ENCODE results near the gene PNRC2. TPM values are rescaled to one million over a fixed set of nuclear protein-coding genes. Genes with fewer than 3 reads are reported as not detected.
"Not testable (repeated sequence)": the region's sequence is repeated elsewhere in the genome, so short reads cannot be mapped to it uniquely, and the experiment has no call there.

The PNRC2 gene
- total RNA-seq, 3 donors from 2014 or later, result 116 to 137 (median 121) TPM

DNA sequence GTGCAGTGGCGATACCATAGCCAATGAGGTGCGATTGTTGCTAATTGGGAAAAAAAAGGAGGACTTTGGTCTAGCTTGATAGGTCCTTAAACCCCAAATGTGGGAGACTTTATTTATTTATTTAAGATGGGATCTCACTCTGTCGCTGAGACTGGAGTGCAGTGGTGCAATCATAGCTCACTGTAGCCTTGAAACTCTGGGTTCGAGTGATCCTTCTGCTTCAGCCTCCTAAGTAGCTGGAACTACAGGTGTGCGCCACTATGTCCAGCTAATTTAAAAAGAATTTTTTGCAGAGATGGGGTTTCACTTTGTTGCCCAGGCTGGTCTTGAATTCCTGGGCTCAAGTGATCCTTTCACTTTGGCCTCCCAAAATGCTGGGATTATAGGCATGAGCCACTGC, 44.5 kb downstream of the PNRC2 start:
- ATAC-seq (no peak), DNase-seq (no peak)
- intact Hi-C loops (cut with DNase I, micrococcal nuclease), result no loop called here
- Histone ChIP-seq H3K4me3 (no peak overlapping the region), H3K36me3 (ENCODE audit: low read depth) (no peaks in the 10 kb centered on the region), H3K4me1 (ENCODE audit: low read depth) (no peaks in the 10 kb centered on the region), H3K9me3 (no peaks in the 10 kb centered on the region)
- TF ChIP-seq, protein P1, sequence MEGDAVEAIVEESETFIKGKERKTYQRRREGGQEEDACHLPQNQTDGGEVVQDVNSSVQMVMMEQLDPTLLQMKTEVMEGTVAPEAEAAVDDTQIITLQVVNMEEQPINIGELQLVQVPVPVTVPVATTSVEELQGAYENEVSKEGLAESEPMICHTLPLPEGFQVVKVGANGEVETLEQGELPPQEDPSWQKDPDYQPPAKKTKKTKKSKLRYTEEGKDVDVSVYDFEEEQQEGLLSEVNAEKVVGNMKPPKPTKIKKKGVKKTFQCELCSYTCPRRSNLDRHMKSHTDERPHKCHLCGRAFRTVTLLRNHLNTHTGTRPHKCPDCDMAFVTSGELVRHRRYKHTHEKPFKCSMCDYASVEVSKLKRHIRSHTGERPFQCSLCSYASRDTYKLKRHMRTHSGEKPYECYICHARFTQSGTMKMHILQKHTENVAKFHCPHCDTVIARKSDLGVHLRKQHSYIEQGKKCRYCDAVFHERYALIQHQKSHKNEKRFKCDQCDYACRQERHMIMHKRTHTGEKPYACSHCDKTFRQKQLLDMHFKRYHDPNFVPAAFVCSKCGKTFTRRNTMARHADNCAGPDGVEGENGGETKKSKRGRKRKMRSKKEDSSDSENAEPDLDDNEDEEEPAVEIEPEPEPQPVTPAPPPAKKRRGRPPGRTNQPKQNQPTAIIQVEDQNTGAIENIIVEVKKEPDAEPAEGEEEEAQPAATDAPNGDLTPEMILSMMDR (IDR thresholded peaks at IDR 0.05), result no peak

DNA sequence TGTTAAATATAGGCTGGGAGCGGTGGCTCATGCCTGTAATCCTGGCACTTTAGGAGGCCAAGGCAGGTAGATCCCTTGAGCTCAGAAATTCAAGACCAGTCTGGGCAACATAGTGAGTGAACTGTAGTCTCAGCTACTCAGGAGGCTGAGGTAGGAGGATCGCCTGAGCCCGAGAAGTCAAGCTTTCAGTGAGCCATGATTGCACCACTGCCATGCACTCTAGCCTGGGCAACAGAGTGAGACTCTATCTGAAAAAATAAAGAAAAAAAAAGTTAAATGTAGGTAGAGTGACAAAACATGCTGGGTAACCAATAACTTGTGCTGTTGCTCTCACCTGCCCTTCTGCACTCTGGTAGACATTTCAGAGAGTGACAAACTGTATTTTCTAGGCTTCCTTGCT, 45.5 kb downstream of the PNRC2 start:
- TF ChIP-seq, protein P1 (IDR thresholded peaks at IDR 0.05), result no peak
- DNase-seq, result no peak

DNA sequence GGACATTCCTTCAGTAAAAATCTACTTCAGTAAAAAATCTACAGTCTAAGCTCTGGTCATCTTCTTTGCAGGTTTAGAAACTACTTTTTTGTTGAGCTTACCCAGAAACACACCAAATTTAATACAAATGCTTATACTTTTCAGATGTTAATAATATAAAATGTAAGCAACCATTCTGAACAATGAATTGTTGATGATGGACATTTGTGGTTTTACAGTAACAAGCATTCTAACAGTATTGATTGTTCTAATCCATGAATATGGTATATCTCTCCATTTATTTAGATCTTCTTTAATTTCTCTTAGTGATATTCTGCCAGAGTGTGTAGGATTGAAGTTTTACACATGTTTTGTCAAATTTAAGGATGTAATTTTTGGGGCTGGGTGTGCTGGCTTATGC, 47.5 kb downstream of the PNRC2 start:
- Histone ChIP-seq H3K36me3 (ENCODE audit: low read depth) (no peaks in the 10 kb centered on the region), H3K9me3 (no peaks in the 10 kb centered on the region), H3K4me1 (ENCODE audit: low read depth) (peaks cover 14% of the 10 kb centered on the region), H3K4me3 (no peak overlapping the region)
- ATAC-seq (no peak), DNase-seq (no peak)
- TF ChIP-seq, protein P1 (IDR thresholded peaks at IDR 0.05), result no peak
- intact Hi-C loops (cut with DNase I, micrococcal nuclease), result no loop called here

More for the DNA sequence above, 45.5 kb downstream of the PNRC2 start:
- Histone ChIP-seq H3K9me3 (no peaks in the 10 kb centered on the region), H3K36me3 (ENCODE audit: low read depth) (no peaks in the 10 kb centered on the region), H3K4me3 (no peak overlapping the region), H3K4me1 (ENCODE audit: low read depth) (peaks cover 4% of the 10 kb centered on the region)
- ATAC-seq, result no peak
- intact Hi-C loops (cut with DNase I, micrococcal nuclease), result no loop called here

DNA sequence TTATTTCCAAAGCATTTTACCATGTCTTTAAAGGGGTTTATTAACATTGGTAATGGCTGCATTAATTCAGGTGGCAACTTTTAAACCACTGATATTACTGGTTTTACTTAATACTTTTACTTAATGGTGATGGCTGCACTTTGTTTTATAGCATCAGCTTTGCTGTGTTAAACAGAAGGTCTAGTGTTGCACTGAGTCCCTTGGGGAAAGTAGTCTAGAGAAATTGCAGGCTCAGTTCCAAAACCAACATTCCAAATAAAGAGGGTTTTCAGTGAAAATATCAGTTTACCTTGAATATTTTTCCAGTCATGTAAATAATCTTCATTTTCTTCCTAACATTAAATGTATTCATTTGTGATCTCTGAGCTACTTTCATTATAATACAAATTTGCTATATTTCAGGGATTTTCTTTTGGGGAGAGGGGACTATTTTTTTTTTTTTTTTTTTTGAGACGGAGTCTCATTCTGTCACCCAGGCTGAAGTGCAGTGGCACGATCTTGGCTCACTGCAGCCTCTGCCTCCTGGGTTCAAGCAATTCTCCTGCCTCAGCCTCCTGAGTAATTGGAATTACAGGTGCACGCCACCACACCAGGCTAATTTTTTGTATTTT, 49.1 kb downstream of the PNRC2 start:
- H3K9me3 ChIP-seq; ATAC-seq; H3K4me3 ChIP-seq; H3K36me3 ChIP-seq (ENCODE audit: low read depth); intact Hi-C loops (cut with DNase I, micrococcal nuclease); DNase-seq: not testable (repeated sequence)
- H3K4me1 ChIP-seq (ENCODE audit: low read depth), result peaks cover 18% of the 10 kb centered on the region

DNA sequence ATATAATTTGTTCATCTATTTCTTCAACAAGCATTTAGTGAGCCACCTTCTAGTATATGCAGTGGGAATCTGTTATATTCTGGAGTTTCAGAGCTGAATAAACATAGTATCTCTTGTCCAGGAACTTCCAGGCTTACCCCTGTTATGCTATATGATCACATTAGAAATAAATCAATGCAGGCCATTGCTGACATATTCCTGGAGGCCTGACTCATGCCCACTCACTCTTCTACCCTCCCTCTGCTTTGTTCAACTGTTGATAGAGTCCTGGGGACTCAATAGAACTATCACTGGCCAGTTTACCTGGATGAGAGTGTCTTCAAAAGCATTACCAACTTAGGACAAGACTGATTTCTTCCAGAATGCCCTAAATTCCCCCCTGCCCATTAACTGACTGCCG, 49.8 kb downstream of the PNRC2 start:
- intact Hi-C loops (cut with DNase I, micrococcal nuclease), result no loop called here
- H3K36me3 ChIP-seq (ENCODE audit: low read depth), result no peaks in the 10 kb centered on the region
- ATAC-seq, result no peak
- H3K9me3 ChIP-seq, result no peaks in the 10 kb centered on the region
- no peak overlapping the region for H3K4me3 ChIP-seq
- no peak for DNase-seq
- TF ChIP-seq, protein P1 (IDR thresholded peaks at IDR 0.05), result no peak
- peaks cover 19% of the 10 kb centered on the region for H3K4me1 ChIP-seq (ENCODE audit: low read depth)

DNA sequence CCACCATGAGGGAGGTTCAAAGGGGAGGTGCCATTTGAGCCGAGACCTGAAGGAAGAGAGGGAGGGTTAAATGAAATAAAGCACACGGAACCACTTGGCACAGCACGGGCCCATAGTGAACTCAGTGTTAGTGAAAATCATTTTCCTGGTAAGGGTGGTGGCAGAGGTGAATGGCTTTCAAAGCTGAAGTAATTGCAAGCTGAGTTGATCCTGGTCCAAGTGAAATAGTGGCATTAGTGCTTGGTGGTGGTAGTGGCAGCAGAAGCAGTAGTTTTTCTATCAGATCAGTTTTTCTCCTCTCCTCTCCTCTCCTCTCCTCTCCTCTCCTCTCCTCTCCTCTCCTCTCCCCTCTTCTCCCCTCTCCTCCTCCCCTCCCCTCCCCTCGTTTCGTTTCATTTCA, 51.0 kb downstream of the PNRC2 start:
- TF ChIP-seq, protein P1 (IDR thresholded peaks at IDR 0.05), result no peak
- intact Hi-C loops (cut with DNase I, micrococcal nuclease), result no loop called here
- no peak for DNase-seq
- ATAC-seq, result peak; percentile 70
- Histone ChIP-seq H3K4me1 (ENCODE audit: low read depth) (peaks cover 31% of the 10 kb centered on the region), H3K4me3 (no peak overlapping the region), H3K9me3 (no peaks in the 10 kb centered on the region), H3K36me3 (ENCODE audit: low read depth) (no peaks in the 10 kb centered on the region)

DNA sequence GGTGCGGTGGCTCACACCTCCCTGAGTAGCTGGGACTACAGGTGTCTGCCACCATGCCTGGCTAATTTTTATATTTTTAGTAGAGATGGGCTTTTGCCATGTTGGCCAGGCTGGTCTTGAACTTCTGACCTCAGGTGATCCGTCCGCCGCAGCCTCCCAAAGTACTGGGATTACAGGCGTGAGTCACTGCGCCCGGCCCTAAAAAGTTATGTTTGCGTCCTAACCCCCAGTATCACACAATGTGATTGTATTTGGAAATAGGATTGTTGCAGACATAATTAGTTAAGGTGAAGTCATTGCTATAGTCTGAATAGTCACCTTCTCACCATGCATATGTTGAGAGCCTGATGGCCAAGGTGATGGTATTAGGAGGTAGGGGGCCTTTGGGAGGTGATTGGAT, 53.2 kb downstream of the PNRC2 start:
- peaks cover 44% of the 10 kb centered on the region for H3K4me1 ChIP-seq (ENCODE audit: low read depth)

More for the DNA sequence above, 53.2 kb downstream of the PNRC2 start:
- intact Hi-C loops (cut with DNase I, micrococcal nuclease); DNase-seq; H3K36me3 ChIP-seq (ENCODE audit: low read depth); ATAC-seq; H3K4me3 ChIP-seq; H3K9me3 ChIP-seq: not testable (repeated sequence)

All from mucosa of descending colon (tissue), 3 donors.